Measurements from ENCODE around the gene GART.

The GART gene

GRCh38 chr21:33552999-33553598 lies 11.2 kb upstream of the GART start:
- DNase-seq: no peak

GRCh38 chr21:33552093-33552998 lies 10.4 kb upstream of the GART start:
- DNase-seq: no peak

GRCh38 chr21:33551664-33552063 lies 9.7 kb upstream of the GART start:
- no peak for DNase-seq

GRCh38 chr21:33550772-33551660 lies 9.1 kb upstream of the GART start:
- no peak for DNase-seq

- DNase-seq: no peak
These were observed 8.2 kb upstream of the GART start for GRCh38 chr21:33549848-33550771.

- no peak for DNase-seq
These were observed 4.2 kb upstream of the GART start for GRCh38 chr21:33546086-33546485.

- DNase-seq: no peak
These were observed 2.7 kb upstream of the GART start for GRCh38 chr21:33544451-33545195.

- no peak for DNase-seq
These were observed 1.7 kb upstream of the GART start for GRCh38 chr21:33543505-33544129.

GRCh38 chr21:33542640-33543504 lies 955 bp upstream of the GART start, which contains the start of gene SON:
Gene SON (plus strand): TSS chr21:33543038. CDS start chr21:33543093, 55 bp downstream.
- peak; percentile 96 for DNase-seq

GRCh38 chr21:33541105-33541711 lies 709 bp downstream of the GART start:
- peak; percentile 18 for DNase-seq

- DNase-seq: no peak
These were observed 1.2 kb downstream of the GART start for GRCh38 chr21:33540711-33541104.

- DNase-seq: no peak
These were observed 2.3 kb downstream of the GART start for GRCh38 chr21:33539616-33540015.

GRCh38 chr21:33537212-33537611 lies 4.7 kb downstream of the GART start:
- DNase-seq: no peak

- no peak for DNase-seq
These were observed 10.9 kb downstream of the GART start for GRCh38 chr21:33531007-33531406.

GRCh38 chr21:33522953-33523349 lies 19.0 kb downstream of the GART start:
- no peak for DNase-seq

GRCh38 chr21:33522297-33522952 lies 19.5 kb downstream of the GART start:
- DNase-seq: no peak

- DNase-seq: no peak
These were observed 23.0 kb downstream of the GART start for GRCh38 chr21:33518899-33519298.

GRCh38 chr21:33514229-33514628 lies 27.7 kb downstream of the GART start:
- DNase-seq: no peak

GRCh38 chr21:33512481-33512880 lies 29.4 kb downstream of the GART start:
- DNase-seq: no peak

Measured in SHP77 treated with DMSO at 0.1 percent for 48 hours (cell line).